OCI-LY7 (cell line): ENCODE measurements around the gene MGMT. TPM values are rescaled to one million over a fixed set of nuclear protein-coding genes. Genes with fewer than 3 reads are reported as not detected.

Experiments used
- BruUV-seq: library from RNA; stranded (reverse); fragments of 400-500 nt; replicated peaks from 2 replicates; lab custom pipeline; 2021; lab: Mats Ljungman, UMichigan
- CTCF ChIA-PET: fragments of 300-600 bp; sonication (Branson Sonifier 250); formaldehyde crosslinking; loops from one replicate; lab custom pipeline; 2022; ENCODE audit warnings: antibody characterized with exemption; ENCODE audit not compliant: unreplicated experiment; lab: Charles Lee
- POLR2A ChIA-PET: fragments of 300-600 bp; sonication (Branson Sonifier 250); formaldehyde crosslinking; loops from one replicate; lab custom pipeline; 2022; ENCODE audit warnings: antibody characterized with exemption; lab: Charles Lee
- DNase-seq: peaks from one replicate; pipeline ENCODE4 v3.0.0-alpha.2; 2015; ENCODE audit warnings: low spot score
- H2AFZ ChIP-seq: fragments of 200-600 bp; sonication (generic), shearing (Covaris generic); 2 replicates; pipeline ENCODE4 v1.6.1; 2014; ENCODE audit warnings: mild to moderate bottlenecking, antibody characterized with exemption, low read length, moderate library complexity
- H3K27ac ChIP-seq: fragments of 200-600 bp; sonication (generic); 2 replicates; pipeline ENCODE4 v1.5.1; 2014; ENCODE audit warnings: mixed run types, low read depth, mild to moderate bottlenecking, moderate library complexity, low read length, inconsistent platforms; ENCODE audit not compliant: poor library complexity, severe bottlenecking
- H3K36me3 ChIP-seq: fragments of 200-600 bp; sonication (generic); 2 replicates; pipeline ENCODE4 v1.6.1; 2014; ENCODE audit warnings: mild to moderate bottlenecking, antibody characterized with exemption, low read length, moderate library complexity, mixed read lengths; ENCODE audit not compliant: insufficient read depth
- H3K4me1 ChIP-seq: fragments of 200-600 bp; sonication (generic); 2 replicates; pipeline ENCODE4 v1.5.1; 2014; ENCODE audit warnings: mild to moderate bottlenecking, low read length; ENCODE audit not compliant: insufficient read depth, poor library complexity, severe bottlenecking
- H3K4me2 ChIP-seq: fragments of 200-600 bp; sonication (generic); 2 replicates; pipeline ENCODE4 v1.6.1; 2014; ENCODE audit warnings: mild to moderate bottlenecking, low read length
- H3K4me3 ChIP-seq: fragments of 200-600 bp; sonication (generic); 2 replicates; pipeline ENCODE4 v1.5.1; 2014; ENCODE audit warnings: mild to moderate bottlenecking, low read depth, low read length; ENCODE audit not compliant: poor library complexity, severe bottlenecking
- H3K79me2 ChIP-seq: fragments of 200-600 bp; sonication (generic); 2 replicates; pipeline ENCODE4 v1.6.1; 2016; ENCODE audit warnings: low read depth, mild to moderate bottlenecking, low read length, moderate library complexity, mixed read lengths; ENCODE audit not compliant: insufficient read depth
- H3K9me2 ChIP-seq: fragments of 200-600 bp; sonication (generic); 2 replicates; pipeline ENCODE4 v1.6.1; 2016; ENCODE audit warnings: mild to moderate bottlenecking, low read length, mixed read lengths; ENCODE audit not compliant: insufficient read depth
- H3K9me3 ChIP-seq: fragments of 200-600 bp; sonication (generic); 2 replicates; pipeline ENCODE4 v1.6.1; 2014; ENCODE audit warnings: mild to moderate bottlenecking, mixed run types, low read length, mixed read lengths
- H4K20me1 ChIP-seq: fragments of 200-600 bp; sonication (generic); 2 replicates; pipeline ENCODE4 v1.6.1; 2014; ENCODE audit warnings: mild to moderate bottlenecking, antibody characterized with exemption, low read length, moderate library complexity, mixed read lengths; ENCODE audit not compliant: insufficient read depth
- EZH2phosphoT487 ChIP-seq: fragments of 200-600 bp; sonication (generic); IDR thresholded peaks from 2 replicates; pipeline ENCODE4 v1.6.1; 2018; ENCODE audit warnings: low read depth, borderline replicate concordance, mild to moderate bottlenecking, mixed run types, antibody characterized with exemption, low read length, moderate library complexity, mixed read lengths
- intact Hi-C: fragments of 100-400 bp; cut with micrococcal nuclease; formaldehyde crosslinking; loops from one replicate; pipeline ENCODE4 v1.10.0; 2022; ENCODE audit not compliant: unreplicated experiment
- total RNA-seq, 2 experiments: library from RNA; depleted of rRNA in 1 of 2; stranded (reverse); fragments of >200 nt in 1 of 2; shearing (Covaris generic) in 1 of 2; gene quantifications; 2 replicates each; pipeline ENCODE4 v1.2.3, GENCODE V29; 2014 to 2022
- TF ChIP-seq, protein P1 (sequence below): fragments of 200-600 bp; sonication (generic); conservative IDR thresholded peaks from 2 replicates; pipeline ENCODE4 v1.5.1; 2014; ENCODE audit warnings: mild to moderate bottlenecking, antibody characterized with exemption, low read length, moderate library complexity, mixed read lengths

MGMT gene
- total RNA-seq, 2 experiments from 2014 or later, result 19.7 to 25.0 TPM

DNA sequence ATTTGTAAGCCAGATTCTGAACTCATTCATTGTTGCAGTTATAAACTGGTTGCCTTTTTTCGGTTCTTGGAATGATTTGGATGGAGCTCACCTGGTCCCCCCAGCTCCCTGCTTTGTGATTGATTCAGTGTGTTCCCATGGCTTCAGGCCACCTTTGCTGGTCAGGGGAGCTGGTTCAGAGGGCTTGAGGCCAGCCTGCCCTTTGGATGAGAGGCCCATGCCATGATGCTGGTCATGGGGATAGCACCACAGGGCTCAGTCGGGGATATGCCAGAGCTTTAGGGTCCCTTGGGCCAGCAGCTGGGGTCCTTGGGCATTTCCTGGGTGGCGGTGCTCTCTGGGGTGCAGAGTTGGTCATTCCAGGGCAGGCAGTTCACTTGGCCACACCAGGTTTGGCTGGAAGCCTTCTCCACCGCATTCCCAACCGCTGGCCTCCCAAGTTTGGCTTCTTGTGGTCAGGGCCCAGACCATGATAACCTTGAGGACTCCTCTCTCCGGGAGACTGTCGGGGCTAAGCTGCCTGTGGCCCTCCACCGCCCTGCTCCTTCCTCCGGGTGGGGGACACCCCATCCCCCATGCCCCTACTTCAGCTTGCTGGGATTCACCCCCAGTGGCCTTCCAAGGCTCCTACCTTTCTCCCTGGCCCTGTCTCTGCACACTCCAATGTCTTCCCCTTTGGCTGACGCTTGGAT is 65.1 kb downstream of the MGMT start:
- CTCF ChIA-PET, result no interaction called here

DNA sequence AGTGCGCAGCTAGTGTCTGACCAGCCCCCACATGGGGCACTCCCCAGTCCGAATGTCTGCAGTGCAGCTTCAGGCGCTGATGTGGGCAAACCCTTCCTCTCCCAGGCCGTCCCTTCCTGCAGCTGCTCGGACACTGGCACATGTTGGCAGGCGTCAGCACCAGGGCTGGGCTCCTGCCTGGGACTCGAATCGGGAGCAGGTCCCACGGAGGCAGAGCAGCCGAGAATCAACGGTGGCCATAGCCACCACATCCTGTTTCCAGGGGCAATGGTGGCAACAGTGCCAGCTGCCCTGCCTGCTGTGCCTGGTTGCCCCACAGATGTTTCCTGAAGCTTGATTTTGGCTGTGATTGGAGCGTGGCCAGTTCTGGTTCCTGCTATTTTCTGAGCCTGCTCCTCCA is 65.8 kb downstream of the MGMT start:
- no peak for DNase-seq
- intact Hi-C loops, result no loop called here
- H3K4me2 ChIP-seq, result no peak overlapping the region

More for the DNA sequence above, 65.1 kb downstream of the MGMT start:
- TF ChIP-seq, protein P1, sequence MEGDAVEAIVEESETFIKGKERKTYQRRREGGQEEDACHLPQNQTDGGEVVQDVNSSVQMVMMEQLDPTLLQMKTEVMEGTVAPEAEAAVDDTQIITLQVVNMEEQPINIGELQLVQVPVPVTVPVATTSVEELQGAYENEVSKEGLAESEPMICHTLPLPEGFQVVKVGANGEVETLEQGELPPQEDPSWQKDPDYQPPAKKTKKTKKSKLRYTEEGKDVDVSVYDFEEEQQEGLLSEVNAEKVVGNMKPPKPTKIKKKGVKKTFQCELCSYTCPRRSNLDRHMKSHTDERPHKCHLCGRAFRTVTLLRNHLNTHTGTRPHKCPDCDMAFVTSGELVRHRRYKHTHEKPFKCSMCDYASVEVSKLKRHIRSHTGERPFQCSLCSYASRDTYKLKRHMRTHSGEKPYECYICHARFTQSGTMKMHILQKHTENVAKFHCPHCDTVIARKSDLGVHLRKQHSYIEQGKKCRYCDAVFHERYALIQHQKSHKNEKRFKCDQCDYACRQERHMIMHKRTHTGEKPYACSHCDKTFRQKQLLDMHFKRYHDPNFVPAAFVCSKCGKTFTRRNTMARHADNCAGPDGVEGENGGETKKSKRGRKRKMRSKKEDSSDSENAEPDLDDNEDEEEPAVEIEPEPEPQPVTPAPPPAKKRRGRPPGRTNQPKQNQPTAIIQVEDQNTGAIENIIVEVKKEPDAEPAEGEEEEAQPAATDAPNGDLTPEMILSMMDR, result no peak
- TF ChIP-seq EZH2phosphoT487, result no peak
- no peaks in the 10 kb centered on the region for H3K79me2 ChIP-seq
- H3K36me3 ChIP-seq, result no peaks in the 10 kb centered on the region
- BruUV-seq, result no TSS peak
- H4K20me1 ChIP-seq, result no peaks in the 10 kb centered on the region
- H3K9me2 ChIP-seq, result no peaks in the 10 kb centered on the region
- H3K4me3 ChIP-seq, result no peak overlapping the region
- no peak overlapping the region for H3K4me2 ChIP-seq
- intact Hi-C loops, result no loop called here
- H3K4me1 ChIP-seq, result no peaks in the 10 kb centered on the region
- no peaks in the 10 kb centered on the region for H3K9me3 ChIP-seq
- POLR2A ChIA-PET, result no interaction called here
- H2AFZ ChIP-seq, result no peak overlapping the region
- H3K27ac ChIP-seq, result no peak overlapping the region
- DNase-seq, result no peak

DNA sequence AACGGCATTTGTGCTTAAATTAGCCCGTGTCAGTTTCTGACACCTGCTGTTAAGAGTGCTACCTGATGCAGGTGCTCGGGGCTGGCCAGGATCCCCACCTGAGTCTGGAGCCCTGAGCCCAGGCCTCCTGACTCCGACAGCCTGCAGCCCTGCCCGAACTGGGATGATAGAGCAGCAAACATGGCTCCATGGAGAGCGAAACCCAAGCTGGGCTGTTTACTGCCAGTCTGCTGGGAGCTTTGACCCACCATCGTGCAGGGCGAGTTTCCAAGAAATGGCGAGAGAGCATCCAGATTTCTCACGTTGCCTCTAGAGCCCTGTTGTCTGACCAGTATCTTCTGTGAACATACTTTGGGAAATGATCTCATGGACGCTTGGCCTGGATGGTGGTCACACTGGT is 66.2 kb downstream of the MGMT start:
- no peak for DNase-seq
- no peak overlapping the region for H2AFZ ChIP-seq
- ChIA-PET CTCF (no interaction called here), POLR2A (no interaction called here)
- no peaks in the 10 kb centered on the region for H3K36me3 ChIP-seq
- no peaks in the 10 kb centered on the region for H3K79me2 ChIP-seq
- no peak overlapping the region for H3K27ac ChIP-seq
- H3K4me2 ChIP-seq, result no peak overlapping the region
- no TSS peak for BruUV-seq
- no peaks in the 10 kb centered on the region for H3K9me3 ChIP-seq
- no peak overlapping the region for H3K4me3 ChIP-seq
- no peaks in the 10 kb centered on the region for H4K20me1 ChIP-seq
- H3K4me1 ChIP-seq, result no peaks in the 10 kb centered on the region
- no peak for TF ChIP-seq EZH2phosphoT487
- TF ChIP-seq, protein P1, result no peak
- intact Hi-C loops, result no loop called here
- H3K9me2 ChIP-seq, result no peaks in the 10 kb centered on the region

More for the DNA sequence above, 65.8 kb downstream of the MGMT start:
- no peak for TF ChIP-seq EZH2phosphoT487
- TF ChIP-seq, protein P1, result no peak
- BruUV-seq, result no TSS peak
- Histone ChIP-seq H3K9me3 (no peaks in the 10 kb centered on the region), H3K4me3 (no peak overlapping the region), H3K27ac (no peak overlapping the region), H4K20me1 (no peaks in the 10 kb centered on the region), H2AFZ (no peak overlapping the region), H3K79me2 (no peaks in the 10 kb centered on the region), H3K36me3 (no peaks in the 10 kb centered on the region), H3K4me1 (no peaks in the 10 kb centered on the region), H3K9me2 (no peaks in the 10 kb centered on the region)
- ChIA-PET POLR2A (no interaction called here), CTCF (no interaction called here)
